ENCODE results near the gene THBS1.

DNA sequence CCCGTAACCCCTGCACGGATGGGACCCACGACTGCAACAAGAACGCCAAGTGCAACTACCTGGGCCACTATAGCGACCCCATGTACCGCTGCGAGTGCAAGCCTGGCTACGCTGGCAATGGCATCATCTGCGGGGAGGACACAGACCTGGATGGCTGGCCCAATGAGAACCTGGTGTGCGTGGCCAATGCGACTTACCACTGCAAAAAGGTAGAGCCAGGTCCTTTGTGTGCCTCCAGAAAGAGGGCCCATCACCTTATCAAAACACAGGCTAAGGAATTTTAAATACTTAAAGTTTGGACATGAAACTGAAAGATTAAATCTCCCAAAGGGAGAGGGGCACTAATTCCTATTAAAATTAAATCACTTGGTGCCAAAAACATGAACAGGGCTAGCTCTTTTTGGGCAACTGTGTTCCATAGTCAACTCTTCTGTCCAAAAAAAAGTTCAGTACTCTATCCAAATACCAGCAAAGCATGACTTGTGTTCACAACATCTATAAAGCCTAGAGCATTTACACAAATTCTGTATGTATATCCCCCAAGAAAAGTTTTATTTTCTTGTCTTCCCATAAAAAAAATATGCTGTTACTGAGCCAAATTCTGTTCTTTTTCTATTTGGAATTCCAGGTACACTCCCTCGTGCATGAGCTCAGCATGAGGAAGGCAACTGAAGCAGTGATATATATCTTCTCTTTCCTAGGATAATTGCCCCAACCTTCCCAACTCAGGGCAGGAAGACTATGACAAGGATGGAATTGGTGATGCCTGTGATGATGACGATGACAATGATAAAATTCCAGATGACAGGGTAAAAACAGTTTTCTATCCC lies 9.2 kb downstream of the THBS1 start:
- TF ChIP-seq EZH2 (IDR thresholded peaks at IDR 0.05) (no peak), POLR2AphosphoS5 (IDR thresholded peaks at IDR 0.05; ENCODE audit: borderline replicate concordance, low read depth, low read length) (no peak), FOXP2 (optimal IDR thresholded peaks at IDR 0.05; ENCODE audit: control extremely low read depth, extremely low read length, insufficient read depth) (no peak)
